Coronary artery (tissue), 2 donors: ENCODE data around the gene DOK7.

Experiments used
- DNase-seq: peaks from one replicate; pipeline ENCODE4 v3.0.0-alpha.2; 2017; ENCODE audit warnings: low spot score
- H3K27ac ChIP-seq, 2 donors: fragments of 200-600 bp; sonication (generic); one replicate each; pipeline ENCODE4 v1.5.1; 2016 to 2019
- H3K4me3 ChIP-seq: fragments of 200-600 bp; sonication (generic); 2 replicates; pipeline ENCODE4 v1.5.1; 2016; ENCODE audit warnings: mild to moderate bottlenecking, moderate library complexity
- TF ChIP-seq, protein P1 (sequence below): fragments of 200-600 bp; sonication (generic); IDR thresholded peaks from one replicate; pipeline ENCODE4 v1.5.1; 2019; ENCODE audit warnings: antibody characterized with exemption

DOK7 gene, protein sequence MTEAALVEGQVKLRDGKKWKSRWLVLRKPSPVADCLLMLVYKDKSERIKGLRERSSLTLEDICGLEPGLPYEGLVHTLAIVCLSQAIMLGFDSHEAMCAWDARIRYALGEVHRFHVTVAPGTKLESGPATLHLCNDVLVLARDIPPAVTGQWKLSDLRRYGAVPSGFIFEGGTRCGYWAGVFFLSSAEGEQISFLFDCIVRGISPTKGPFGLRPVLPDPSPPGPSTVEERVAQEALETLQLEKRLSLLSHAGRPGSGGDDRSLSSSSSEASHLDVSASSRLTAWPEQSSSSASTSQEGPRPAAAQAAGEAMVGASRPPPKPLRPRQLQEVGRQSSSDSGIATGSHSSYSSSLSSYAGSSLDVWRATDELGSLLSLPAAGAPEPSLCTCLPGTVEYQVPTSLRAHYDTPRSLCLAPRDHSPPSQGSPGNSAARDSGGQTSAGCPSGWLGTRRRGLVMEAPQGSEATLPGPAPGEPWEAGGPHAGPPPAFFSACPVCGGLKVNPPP

DNA sequence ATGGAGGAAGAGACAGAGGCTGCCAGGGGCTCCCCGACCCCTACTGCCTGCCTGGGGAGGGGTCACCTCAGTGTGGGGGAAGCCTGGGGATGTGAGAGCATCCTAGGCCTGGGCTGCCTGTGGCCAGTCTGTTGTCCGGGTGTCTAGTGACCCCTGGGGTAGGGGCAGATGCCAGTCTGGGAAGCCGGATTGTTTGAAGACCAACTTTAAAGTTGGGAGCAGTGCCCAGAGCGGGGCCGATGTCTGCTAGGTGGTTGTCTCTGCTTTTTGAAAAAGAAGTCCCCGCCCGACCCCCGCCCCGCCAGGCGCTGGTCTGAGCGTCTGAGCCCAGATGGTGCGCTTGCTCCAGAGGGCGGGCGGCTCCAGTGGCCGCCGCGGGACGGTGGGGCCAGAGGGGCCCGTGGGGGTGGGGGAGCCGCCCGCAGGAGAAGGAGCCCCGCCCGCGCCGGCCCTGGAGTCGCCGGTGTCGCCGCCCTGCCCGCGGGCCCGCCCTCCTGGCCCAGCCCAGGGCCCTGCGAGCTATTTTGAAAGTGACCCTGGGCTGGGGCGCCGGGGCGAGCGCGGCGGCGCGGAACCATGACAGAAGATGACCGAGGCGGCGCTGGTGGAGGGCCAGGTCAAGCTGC, at the start of gene DOK7:
Gene DOK7, plus strand, starts transcription at position 517 of the 626 bp plus-strand sequence. Its CDS starts 70 bp downstream, at position 587.
- DNase-seq, result no peak
- TF ChIP-seq, protein P1, sequence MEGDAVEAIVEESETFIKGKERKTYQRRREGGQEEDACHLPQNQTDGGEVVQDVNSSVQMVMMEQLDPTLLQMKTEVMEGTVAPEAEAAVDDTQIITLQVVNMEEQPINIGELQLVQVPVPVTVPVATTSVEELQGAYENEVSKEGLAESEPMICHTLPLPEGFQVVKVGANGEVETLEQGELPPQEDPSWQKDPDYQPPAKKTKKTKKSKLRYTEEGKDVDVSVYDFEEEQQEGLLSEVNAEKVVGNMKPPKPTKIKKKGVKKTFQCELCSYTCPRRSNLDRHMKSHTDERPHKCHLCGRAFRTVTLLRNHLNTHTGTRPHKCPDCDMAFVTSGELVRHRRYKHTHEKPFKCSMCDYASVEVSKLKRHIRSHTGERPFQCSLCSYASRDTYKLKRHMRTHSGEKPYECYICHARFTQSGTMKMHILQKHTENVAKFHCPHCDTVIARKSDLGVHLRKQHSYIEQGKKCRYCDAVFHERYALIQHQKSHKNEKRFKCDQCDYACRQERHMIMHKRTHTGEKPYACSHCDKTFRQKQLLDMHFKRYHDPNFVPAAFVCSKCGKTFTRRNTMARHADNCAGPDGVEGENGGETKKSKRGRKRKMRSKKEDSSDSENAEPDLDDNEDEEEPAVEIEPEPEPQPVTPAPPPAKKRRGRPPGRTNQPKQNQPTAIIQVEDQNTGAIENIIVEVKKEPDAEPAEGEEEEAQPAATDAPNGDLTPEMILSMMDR, result no peak
- H3K27ac ChIP-seq, result peak within 1 kb of the TSS; percentile 46 to 88
- H3K4me3 ChIP-seq, result peak within 1 kb of the TSS; percentile 74

DNA sequence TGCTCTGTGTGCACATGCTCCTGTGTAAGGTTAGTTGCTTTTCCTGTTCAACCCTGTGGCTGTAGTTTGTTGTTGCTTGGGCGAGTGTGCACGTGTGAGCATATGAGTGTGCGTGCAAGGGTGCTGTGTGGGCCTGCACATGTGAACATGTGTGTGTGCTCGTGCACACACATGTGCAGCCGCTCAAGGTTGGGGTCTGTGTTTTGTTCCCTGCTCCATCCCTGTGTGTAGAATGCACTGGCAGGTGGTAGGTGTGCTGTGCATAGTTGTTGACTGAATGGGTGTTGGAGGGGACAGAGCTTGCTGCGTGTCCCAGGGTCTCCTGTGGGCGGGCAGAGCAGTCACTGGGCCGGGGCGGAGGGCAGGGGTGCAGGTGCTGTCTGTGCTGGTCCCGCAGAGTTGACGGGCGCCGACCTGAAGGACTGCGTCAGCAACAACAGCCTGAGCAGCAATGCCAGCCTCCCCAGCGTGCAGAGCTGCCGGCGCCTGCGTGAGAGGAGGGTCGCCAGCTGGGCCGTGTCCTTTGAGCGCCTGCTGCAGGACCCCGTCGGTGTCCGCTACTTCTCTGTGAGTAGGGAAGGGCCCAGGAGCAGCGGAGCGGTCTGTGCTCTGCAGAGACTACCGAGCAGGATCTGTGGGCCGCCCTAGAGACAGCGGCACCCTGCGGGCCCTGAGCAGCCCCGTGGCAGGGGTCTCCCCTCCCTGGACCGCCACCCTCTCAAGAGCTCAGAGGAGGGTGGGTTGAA, 49.3 kb upstream of the DOK7 start:
- TF ChIP-seq, protein P1, result no peak
- no peak overlapping the region for H3K4me3 ChIP-seq
- no peak for DNase-seq
- H3K27ac ChIP-seq, result no peak overlapping the region

DNA sequence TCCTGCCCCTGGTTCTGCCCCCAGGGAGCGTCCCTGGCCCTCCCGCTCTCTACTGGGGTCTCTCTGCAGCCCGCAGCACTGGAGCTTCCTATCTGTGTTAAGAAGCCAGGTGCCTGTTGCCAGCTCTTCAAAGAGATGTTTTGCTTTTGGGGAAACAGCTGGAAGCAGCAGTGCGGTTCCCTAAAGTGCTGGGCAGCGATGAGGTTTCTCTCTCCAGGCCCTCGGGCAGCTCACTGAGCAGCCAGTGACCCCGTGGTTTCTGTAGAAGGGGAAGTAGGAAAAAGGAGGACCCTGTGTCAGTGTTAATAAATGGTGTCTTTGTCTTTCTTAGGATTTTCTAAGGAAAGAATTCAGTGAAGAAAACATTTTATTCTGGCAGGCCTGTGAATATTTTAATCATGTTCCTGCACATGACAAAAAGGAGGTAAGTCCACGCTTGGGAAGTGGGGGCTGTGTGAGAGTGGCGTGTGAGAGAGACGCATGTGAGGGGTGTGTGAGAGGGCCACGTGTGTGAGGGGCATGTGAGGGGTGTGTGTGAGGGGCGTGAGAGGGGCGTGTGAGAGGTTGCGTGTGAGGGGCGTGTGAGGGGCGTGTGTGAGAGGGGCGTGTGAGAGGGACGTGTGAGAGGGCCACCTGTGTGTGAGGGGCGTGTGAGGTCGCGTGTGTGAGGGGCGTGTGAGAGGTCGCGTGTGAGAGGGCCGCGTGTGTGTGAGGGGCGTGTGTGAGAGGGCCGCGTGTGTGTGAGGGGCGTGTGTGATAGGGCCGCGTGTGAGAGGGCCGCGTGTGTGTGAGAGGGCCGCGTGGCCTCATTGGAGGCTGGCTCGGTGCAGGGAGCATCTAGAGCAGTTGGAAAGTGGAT, 48.5 kb upstream of the DOK7 start:
- TF ChIP-seq, protein P1, result no peak
- DNase-seq, result no peak
- H3K27ac ChIP-seq, result no peak overlapping the region
- no peak overlapping the region for H3K4me3 ChIP-seq

DNA sequence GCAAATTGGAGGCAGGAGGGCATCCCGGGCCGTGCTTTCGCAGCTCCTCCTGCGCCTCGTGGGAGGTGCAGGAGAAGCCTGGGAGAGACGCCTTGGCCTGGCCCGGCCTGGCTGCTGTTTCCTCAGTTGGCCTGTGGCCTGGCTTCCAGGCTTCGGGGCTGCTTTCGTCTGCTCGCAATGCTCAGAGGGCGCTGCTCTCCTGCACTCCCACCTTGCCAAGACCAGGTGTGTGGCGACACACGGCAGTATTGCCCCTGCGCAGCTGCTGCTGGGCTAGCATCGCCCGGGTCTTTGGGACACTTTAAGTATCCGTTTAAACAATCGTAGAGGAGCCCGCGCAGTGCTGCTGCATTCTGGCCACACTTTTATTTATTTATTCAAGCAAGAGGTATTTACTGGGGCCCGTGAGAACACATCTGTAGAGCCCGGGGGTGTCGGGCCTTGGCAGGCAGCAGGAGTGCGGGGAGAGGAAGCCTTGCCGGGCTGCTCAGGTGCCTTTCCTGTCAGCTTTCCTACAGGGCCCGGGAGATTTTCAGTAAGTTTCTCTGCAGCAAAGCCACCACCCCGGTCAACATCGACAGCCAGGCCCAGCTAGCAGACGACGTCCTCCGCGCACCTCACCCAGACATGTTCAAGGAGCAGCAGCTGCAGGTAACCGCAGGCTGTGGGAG, 47.5 kb upstream of the DOK7 start:
- H3K27ac ChIP-seq, result no peak overlapping the region
- TF ChIP-seq, protein P1, result no peak
- no peak overlapping the region for H3K4me3 ChIP-seq
- no peak for DNase-seq

DNA sequence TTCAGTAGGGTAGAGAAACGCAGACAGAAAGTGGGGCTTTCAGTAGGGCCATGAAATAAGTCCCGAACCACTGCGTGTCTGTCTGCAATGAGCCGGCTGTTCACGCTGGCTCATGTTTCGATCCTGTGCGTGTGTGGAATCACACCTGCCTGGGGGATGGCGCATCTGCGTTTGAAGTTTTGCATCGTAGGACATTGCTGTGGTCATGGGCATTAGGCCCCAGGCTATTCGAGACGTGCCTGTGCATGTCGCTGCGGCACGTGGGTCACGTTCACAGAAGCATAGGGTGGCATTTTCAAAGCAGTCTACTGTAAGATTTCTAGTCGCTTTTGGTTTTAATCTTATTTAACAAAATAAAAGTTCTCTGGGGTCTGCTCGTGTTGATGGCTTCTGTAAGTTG, 46.8 kb upstream of the DOK7 start:
- no peak for DNase-seq

More for the DNA sequence above, 46.8 kb upstream of the DOK7 start:
- TF ChIP-seq, protein P1, result no peak
- Histone ChIP-seq H3K27ac (no peak overlapping the region), H3K4me3 (no peak overlapping the region)
